GM12801 (cell line): ENCODE data around the gene ZNF552.

Source experiments
- CTCF ChIP-seq: IDR thresholded peaks from one replicate; pipeline ENCODE4 v1.5.1; 2011; ENCODE audit warnings: control low read depth; ENCODE audit not compliant: insufficient read length; ENCODE audit errors: extremely low read depth

The ZNF552 gene

DNA sequence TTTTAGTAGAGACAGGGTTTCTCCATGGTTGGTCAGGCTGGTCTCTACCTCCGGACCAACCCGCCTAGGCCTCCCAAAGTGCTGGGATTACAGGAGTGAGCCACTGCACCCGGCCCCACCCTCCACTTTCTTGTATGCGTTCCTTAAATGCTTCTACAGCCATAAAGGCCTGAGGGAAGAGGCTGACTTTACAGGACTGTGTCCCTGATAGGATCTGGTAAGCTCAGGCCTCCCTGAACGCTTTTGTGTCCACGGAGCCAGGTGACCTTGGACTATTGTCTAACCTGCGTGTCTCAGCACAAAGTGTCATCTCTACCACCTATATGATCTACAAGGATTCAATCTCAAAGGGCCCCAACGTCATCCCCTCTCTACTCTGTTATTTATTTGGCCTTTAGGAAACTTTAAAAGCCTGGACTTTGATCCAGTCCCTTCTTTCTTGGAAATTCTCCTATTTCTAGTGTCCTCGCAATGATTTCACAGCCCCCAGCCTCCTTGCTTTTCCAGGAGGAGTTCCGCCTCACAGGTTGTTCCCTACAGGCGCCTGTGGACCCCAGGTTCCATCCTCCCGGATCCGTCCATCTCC lies 701 bp downstream of the ZNF552 start:
- no peak for TF ChIP-seq CTCF

DNA sequence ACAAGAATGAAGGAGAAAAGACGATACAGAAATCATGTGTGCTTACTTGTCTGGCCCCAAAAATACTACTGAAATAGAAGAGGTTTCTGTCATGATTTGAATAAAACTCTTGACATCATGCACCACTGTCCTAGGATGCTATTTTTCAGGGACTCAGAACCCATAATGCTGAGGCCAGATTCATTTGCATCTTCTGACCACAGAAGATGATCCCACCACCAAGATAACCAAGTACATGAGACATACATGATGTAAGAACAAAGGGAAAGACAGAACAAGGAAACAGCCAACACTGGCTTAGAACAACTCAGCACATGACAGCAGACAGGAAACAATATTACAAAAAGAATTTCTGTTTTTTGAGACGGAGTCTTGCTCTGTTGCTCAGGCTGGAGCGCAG lies 2.5 kb downstream of the ZNF552 start:
- no peak for TF ChIP-seq CTCF

DNA sequence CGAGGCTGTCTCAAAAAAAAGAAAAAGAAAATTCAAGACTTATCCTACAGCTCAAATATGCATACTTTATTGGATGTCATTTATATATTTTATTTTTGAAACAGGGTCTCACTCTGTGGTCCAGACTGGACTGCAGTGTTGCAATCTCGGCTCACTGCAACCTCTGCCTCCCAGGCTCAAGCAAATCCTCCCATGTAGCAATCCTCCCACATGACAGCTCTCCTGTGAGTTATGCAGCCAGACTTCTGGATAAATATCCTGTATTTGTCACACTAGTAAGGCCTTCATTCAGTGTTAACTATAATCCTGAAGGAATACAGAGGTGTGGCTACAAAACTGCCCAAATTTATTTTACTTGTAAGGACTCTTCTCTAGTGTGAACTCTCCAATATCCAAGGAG lies 7.2 kb downstream of the ZNF552 start:
- TF ChIP-seq CTCF: no peak

- TF ChIP-seq CTCF: no peak
Measured at GRCh38 chr19:57803594-57804325, 11.0 kb downstream of the ZNF552 start.

DNA sequence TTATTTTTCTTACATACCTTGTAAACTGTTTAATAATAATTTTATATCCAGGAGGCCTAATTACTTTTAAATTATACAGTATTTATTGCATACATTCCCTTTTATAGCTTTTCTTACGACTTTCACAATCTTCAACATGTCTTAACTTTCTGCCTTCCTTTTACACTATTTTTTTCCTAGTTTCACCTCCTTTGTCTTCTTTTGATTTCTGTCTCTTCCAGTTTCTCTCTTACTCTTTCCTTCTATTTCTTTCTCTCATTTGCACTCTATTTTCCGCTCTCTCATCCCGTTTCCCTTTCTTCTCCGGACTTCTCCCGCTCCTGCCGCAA lies 11.5 kb downstream of the ZNF552 start:
- TF ChIP-seq CTCF: no peak

GRCh38 chr19:57802269-57802668 lies 12.4 kb downstream of the ZNF552 start:
- no peak for TF ChIP-seq CTCF

DNA sequence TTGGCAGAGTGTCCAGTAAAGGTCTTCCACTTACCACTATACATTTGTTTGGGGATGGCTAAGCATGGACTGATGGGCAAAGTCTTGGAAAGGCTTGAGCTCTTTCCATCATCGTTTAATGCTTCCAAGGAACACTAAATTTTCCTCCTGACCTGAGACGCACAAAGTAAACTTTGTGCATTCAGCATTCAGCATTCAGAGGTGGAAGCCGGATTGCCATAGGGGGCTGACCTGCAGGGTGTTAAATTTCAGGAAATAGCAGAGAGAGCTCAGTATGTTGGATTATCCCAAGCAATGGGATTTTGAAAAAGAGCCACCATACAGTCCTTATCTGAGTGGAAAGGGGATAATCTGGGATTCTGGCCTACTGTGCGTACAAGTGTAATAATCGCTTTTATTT lies 14.0 kb downstream of the ZNF552 start:
- TF ChIP-seq CTCF: no peak

DNA sequence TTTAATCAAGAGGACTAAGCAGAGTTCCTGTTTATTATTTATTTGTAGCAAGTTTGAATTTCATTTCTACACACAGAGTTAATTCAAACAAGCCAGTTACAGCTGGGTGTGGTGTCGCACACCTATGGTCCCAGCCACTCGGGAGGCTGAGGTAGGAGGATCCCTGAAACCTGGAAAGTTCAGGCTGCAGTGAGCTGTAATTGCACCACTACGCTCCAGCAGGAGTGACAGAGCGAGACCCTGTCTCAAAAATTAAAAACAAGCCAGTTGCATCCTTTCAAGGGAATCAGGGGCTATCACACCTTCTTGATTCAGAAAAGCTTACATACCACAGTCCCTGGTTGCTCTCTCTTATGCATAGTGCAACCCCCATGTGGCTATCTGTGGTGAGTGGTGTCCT lies 25.4 kb downstream of the ZNF552 start:
- TF ChIP-seq CTCF: no peak
